NCI-H345 treated with DMSO at 0.1 percent for 48 hours (cell line): ENCODE measurements around the gene LRRC53.
A peak's percentile ranks its signal among the peaks of the same experiment; 100 is the strongest.

Experiments
- DNase-seq: peaks from one replicate; lab custom pipeline; 2025; ENCODE audit not compliant: unreplicated experiment; lab: John Stamatoyannopoulos, UW

The LRRC53 gene

DNA sequence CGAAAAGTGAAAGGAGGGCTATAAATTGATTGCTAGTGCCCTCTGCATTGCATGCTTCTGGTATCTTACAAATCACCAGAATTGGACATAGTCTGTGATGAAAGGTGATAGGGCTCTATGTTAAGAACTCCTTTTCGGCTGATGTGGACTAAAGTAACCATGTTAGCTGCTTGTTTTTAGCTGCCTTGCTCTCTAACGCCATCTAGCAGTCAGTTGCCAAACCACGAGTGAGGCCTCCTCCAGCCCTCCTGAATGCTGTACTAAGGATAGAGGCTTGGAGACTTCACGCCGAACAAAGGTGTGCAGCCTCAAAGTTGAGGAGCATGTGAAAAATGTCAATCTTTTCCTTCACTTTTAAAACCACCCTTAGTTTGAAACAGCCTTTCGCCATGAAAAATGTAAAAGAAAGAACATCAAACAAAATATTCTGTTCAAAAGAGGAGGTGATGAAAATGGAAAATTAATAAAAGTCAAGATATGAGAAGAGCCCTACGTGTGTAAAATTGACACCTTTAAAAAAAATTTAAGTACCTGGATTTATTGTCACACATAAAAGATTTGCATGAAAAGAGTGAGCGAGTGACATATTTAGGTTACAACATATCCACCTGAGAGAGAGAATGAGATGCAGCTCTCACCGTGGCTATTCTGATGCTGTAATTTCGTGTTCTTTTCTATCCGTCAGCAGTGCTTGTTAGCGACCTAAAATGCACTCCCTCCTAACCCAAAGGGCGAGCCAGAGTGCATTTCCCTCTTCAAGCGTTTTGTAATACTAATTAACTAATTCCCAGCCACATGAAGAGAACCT, 8.1 kb downstream of the LRRC53 start:
- DNase-seq = peak; percentile 82

DNA sequence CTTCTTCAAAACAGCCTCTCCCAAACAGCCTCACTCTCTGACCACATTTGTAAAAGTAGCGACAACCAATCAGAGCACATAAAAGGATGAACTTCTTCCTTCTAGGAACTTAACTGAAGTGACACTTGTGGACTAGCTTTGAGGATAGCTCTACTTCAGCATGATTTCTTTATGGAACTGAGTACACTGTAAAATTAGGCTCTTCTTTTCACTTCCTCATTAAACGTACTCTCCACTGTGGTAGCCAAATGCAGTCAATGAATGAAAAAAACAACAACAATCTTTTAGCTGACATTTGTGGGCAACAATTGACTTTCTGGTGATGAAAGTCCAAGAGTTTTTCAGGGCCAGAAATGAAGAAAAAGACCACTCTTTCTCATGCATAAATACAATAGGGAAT, 9.6 kb downstream of the LRRC53 start:
- DNase-seq = no peak

DNA sequence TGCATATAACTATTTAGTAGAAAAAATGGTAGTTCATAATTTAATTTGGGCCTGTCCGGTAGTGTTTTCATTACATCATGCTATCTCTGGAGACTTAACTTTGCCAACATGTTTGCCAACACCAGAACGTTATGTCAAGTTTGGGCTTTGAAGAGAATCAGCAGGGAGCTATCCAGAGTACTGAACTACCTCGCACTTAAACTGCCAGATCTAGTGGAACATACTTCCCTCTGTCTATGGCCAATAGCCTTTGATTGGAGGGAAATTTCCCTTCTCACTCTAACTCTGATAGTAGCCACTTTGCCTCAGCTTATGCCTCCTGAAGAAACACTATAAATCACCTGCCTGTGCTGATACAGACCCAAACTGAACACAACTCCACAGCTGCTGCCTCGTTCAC, 10.0 kb downstream of the LRRC53 start:
- no peak for DNase-seq

DNA sequence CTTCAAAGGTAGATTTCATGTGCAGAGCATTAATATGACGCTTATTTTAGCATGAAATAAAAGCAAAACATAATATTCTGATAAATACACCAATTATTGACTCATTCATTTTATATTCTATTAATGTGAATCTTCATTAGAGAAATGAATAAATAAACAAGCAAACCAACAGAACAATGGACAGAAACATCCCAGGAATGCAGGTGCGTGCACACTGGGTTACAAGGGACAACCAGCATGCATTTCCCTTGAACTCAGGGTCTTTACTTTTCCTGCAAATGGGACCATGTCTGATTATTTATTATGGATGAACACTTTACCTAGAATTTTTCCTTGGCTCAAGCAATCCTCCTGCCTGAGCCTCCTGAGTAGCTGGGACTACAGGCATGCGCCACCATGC, 13.5 kb downstream of the LRRC53 start:
- no peak for DNase-seq

DNA sequence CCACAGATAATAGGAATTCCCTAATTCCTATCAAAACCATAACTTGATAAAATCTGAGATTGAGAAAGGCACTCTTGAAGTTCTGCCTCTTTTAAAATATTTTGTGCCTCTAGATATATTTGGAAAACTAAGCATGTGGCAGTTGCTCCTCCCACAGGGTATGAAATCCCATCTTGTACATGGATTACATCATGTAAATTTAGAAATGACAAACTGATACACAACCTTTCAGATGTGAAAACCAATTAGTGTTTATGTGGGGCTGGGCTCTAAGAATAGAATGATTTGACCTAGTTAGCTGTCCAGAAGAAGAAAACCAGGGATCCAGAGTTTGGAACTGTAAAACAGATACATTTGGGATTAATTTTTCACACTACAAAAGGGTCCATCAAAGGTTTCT, 15.7 kb downstream of the LRRC53 start:
- DNase-seq = no peak

DNA sequence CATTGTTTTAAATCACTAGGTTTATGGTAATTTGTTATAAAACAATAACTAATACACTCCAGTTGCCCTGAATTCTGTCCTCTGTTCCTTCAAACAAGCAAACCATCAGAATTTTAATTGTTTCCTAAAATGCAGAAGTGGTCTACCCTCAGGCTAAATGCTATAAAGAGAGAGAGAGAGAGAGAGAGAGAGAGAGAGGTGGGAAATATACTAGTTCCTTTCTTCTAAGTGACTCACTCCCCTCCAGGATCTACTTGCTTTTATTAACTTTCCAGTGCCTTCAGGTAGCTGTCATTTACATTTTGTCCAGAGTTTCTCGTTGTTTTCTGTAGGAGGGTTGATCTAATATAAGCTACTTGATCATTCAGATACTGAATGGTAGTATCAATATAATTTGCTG, 26.4 kb downstream of the LRRC53 start:
- DNase-seq = no peak

DNA sequence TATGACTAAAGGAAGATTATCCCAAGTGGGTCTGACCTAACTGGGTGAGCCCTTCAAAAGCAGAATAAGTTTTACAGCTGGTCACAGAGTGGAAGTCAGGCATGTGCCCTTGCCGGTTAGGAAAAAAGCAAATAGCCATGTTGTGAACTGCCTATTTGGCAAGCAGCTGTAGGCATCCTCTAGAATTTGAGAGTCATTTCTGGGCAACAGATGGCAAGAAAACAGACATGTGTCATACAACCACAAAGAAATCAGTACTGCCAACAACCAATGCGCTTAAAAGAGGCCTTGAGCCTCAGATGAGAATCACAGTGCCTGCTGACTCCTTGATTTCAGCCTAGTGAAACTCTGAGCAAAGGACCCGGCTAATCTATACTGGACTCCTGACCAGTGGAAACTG, 26.8 kb downstream of the LRRC53 start:
- DNase-seq = no peak

DNA sequence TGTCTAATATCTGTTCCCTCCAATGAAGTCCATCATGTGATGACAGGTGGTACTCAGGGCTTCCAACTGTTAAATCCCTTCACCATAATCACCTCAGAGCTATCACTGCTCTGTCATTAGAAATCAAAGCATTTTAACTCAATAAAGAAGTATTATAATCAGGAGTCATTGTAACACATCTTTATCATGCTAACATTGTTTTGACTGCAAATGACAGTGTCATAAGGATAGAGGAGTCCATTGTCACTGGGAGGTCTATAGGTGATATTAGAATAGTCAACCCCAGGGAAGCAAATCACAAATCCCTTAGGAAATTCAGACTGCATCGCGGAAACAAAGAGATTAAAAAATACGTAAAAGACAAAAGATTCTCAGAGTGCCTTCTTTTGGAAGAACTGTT, 30.8 kb downstream of the LRRC53 start:
- no peak for DNase-seq

DNA sequence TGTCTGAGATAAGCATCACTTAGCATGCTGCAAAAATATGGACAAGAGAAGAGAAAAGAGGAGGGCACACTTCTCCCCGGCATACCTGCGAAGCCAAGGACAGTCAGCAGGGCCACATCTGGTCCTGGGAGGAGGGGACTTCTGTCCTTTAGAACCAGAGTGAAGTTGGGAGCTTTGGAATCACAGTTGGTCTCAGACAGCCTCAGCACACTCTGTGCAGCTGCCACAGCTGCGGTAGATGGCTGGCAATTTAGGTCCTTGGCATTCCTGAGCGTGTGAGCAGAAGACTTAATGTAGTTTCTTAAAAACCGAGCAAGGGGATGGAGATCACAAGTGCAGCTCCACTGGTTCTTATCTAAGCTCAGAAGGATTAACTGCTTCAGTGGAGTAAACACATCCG, 32.3 kb downstream of the LRRC53 start:
- no peak for DNase-seq

DNA sequence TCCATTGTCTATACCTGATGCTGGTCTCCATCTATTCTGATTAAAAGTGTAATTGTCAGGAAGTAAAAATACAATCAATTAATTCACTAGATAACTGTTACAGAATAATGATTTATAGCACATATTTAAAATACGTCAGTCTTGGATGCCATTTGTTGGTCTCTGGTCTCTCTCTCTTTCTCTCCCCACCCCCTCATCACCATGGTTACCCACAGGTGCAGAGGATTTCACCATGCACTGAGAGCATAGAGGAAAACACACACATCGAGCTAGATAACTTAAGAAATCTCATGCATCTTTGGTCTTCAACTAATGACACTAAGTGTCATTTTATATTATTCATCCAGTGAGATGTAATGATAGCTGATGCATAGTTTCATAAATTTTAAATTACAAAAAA, 33.4 kb downstream of the LRRC53 start:
- DNase-seq = no peak

DNA sequence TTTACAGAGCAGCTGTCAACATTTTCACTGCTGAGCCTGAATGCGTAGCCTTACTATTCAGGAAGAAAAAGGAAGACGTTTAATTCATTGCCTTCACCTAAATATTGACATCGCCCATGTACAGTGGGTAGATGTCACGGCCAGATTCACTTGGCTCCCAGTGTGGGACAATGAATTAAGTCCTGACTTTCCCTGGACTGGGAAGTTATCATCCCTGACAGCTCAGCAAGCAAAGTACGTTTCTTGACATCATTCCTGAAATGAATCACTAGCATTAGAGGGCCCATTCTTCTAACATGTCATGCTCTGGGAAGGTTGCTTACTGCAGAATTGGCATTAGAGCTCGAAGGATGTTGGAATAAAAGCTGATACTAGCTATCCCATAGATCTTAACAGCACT, 37.8 kb downstream of the LRRC53 start:
- DNase-seq = no peak

DNA sequence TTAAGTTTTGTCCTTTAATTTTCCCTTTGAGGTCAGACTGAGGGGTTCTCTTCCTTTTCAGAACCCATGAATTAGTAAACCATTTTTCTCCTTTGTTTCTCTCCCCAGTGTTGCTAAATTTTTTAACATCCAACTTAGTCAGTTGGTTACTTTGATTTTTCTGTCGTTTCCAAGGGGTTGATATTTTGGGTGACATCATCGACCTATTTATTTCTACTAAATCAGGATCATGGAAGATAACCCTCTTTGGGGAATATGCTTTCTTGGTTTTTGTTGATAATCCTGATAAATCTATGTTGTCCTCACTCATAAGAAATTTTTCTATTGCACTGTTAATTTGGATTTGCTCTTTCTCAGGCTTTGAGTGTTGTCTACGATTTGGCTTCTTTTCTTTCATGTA, 40.9 kb downstream of the LRRC53 start:
- DNase-seq = no peak

DNA sequence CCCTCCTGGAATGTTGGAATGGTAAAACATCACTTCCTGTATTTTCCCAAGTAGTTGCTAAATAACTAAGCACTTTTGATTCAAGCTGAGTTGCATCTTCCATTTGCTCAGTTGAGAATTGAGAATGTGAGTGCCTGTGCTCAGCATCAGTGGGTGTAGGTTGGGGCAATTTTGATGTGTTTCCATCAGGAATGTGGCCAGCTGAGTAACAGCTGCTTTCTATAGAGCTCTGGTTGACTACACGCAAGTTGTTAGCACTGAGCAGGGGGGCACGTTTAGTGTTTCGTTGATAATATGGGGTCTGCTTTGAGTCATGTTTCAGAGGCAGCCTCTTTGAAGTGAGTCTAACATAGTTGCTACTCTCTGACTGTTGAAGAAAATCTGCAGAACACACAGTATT, 41.5 kb downstream of the LRRC53 start:
- DNase-seq = no peak

DNA sequence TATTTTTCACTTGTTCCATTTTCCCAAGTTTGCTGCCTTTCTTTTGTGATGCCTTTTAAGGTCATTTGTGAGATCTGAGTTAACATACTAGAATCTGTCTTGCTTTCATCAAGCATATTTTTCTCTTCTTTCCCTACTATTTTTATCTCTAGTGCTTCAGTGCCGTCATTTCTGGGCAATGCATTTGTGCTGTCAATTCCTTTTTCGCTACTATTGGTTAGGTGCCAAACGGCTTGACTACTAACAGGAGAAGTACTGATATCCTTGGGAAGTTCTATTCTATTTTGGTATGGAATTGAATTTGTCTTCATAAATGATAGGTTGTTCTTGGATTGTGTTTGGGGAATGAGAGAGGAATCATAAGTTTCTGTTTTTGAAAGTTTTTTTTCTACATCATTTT, 42.2 kb downstream of the LRRC53 start:
- DNase-seq = no peak

DNA sequence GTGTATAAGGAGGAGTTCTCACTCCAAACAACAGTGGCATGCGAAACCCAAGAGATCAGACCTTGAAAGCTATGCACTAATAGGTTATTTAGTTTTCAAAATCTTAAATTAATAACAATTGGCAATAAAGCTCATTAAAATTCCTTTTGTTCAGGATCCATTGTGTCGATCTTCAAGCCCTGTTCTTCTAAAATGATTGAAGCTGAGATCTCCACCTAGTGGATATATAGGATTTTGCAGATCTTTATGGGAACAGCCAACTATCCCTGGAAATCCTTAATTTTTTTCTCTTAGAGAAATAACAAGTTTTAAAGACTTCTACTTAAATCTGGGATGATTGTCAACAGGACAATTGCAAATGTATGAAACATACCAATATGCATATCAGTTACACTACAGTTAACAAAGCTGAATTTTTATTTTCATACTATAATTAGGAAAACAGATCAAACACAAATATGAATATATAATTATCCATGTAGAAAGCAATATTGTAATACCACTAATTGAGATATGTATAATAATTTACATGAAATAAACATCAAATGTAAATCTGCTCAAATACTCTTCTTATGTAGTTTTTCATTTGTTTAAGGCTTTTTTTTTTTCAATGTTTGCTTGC, 43.3 kb downstream of the LRRC53 start:
- DNase-seq = peak; percentile 76

DNA sequence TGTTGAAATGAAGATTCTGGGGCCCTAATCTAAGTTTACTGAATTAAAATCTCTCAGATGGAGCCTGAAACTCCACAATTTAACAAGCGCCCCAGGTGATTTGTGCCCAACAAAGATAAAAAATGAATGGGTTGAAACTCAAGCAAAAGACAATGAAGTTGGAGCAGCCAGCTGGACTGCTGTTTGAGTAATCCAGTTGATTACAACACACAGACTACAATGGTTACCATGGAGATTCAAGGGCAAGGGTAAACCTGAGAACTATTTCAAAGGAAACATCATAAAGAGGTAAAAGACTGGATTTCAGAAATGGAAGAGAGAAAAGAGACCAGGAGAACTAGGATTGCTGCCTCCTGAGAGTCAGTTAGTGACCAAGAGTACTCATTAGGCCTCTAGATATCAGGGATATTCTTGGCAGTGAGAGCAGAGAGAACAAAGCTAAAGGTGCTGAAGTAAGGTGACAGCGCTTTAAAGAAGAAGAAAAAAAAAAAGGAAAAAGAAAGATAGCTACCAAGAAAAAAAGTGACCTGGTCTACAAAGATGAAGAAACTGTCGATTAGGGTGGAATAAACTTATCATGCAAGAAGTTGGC, 44.5 kb downstream of the LRRC53 start:
- DNase-seq = peak; percentile 89

DNA sequence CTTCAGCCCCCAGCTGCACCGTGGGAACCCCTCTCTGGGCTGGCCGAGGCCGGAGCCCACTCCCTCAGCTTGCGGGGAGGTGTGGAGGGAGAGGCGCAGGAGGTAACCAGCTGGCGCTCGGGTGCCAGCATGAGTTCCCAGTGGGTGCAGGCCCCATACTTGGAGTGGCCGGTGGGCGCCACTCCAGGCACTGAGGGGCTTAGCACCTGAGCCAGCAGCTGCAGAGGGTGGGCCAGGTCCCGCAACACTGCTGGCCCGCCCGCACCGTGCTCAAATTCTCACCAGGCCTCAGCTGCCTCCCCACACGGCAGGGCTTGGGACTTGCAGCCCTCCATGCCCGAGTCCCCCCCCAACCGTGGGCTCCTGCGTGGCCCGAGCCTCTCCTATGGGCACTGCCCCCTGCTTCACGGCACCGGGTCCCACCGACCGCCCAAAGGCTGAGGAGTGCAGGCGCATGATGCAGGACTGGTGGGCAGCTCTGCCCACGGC, 47.2 kb downstream of the LRRC53 start:
- no peak for DNase-seq

DNA sequence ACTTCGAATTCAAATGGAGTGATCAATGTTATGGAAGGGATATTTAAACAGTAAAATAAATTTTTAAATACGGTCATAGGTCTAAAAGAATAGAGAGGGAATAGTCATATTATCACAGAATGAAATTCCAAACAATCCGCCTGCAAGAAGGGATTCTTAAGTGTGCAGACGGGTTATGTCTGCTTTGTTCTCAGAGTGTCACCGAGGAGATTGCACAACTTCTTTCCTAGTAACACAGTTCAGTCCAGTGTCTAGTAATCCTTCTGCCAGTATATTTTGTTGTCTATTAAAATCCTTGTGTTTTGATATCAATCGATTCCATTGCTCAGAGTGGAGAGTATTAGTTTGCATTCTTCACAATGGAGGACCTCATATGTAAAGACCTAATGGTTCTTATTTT, 48.4 kb downstream of the LRRC53 start:
- DNase-seq = no peak

DNA sequence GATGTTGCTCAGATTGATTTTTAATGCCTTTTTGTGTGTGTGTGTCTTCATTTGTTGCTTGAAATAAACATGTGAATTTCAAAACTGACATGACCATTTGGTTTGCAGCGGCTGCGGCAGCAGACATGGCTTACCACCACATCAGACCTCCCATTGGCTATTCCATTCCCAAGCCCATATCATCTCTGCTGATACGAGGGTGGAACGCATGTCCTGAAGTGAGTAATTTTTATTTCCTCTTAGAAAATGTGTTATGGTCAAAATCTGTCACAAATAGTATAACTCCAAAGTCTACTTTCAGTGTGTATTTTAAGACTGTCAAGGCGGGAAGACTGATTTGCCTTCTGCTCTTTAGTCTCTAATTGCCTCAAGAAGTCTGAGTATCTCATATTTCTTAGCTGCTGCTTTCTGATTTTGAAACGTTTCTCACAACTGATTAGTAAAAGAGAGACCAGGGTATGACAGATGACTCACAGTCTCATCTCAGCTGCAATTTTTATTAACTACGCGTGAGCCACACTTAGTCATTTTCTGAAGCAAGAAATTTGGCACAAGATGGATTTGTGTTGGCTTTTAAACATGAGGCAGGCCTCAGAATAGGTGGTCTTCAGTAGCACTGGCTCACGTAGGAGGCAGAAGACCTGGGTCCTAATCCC, 49.0 kb downstream of the LRRC53 start:
- DNase-seq = no peak

DNA sequence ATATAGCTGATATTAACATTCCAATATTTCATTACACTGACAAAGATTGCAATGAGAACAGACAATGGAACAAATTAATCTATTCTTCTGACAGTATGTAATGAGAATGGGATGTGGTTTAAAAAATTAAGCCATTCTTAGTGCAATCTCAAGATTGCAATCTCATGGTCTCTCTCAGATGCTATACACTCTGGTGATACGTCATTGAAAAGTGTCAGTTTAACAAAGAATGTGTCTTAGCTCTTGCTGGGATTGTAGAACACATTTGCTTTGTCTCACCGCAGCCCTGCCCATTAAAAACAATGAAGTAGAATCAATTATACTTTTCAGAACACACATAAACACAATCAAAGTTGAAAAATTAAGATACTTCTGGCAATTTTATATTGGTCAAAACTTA, 55.2 kb downstream of the LRRC53 start:
- no peak for DNase-seq

DNA sequence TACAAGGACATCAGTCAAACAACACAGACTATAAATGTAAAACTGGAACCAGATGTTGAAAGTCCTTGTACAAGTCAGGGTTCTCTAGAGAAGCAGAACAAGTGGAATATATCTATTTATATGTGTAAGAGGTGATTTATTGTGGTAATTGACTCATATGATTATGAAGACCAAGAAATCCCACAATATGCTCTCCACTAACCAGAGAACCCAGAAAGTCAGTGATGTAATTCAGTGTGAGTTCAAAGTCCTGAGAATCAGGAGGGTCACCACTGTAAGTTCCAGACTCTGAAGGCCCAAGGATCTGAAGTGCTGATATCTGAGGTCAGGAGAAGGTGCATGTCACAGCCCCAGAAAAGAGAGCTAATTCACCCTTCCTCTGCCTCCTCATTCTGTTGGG, 57.0 kb downstream of the LRRC53 start:
- DNase-seq = no peak

DNA sequence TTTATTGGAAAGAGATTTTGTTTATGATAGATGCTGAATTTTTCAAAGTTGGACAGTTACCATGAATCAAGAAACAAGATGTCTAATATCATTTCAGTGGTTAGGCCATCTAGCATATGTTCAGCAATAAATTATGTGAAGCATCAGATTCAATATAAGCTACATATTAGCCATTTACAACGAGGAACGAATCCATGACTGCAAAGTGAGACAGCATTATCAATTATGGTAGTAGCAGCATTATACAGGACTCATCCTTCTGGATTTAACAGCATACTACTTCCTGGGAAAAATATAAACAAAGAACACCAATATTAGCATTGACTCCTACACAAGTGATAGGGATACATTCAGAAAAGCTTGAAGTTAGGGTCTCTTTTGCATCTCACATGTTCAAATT, 59.1 kb downstream of the LRRC53 start:
- DNase-seq = no peak
